B cell (primary cell): ENCODE measurements around the gene ENPP4. TPM values are rescaled to one million over a fixed set of nuclear protein-coding genes. Genes with fewer than 3 reads are reported as not detected.

Experiments
- ATAC-seq: fragments of 200-7000 bp; cut with Tn5 transposase; one replicate; pipeline ENCODE4 v1.10.0; 2021; ENCODE audit warnings: low read depth, mild to moderate bottlenecking, moderate number of reproducible peaks, moderate library complexity
- CTCF ChIA-PET: fragments of 350-600 bp; sonication (Branson Sonifier 250); formaldehyde crosslinking; loops from one replicate; lab custom pipeline; 2021; ENCODE audit warnings: antibody characterized with exemption, inconsistent platforms; lab: Charles Lee
- POLR2A ChIA-PET: fragments of 350-600 bp; sonication (Branson Sonifier 250); formaldehyde crosslinking; loops from one replicate; lab custom pipeline; 2021; ENCODE audit warnings: antibody characterized with exemption; lab: Charles Lee
- DNase-seq: peaks from one replicate; pipeline ENCODE4 v3.0.0; 2013
- H2AFZ ChIP-seq: 2 replicates; pipeline ENCODE4 v1.6.1; 2012; ENCODE audit warnings: mild to moderate bottlenecking, low read depth, low read length; ENCODE audit not compliant: insufficient read depth, poor library complexity, severe bottlenecking
- H3K27ac ChIP-seq, 2 donors: 1 replicate in 1 of 2; 2 replicates in 1 of 2; pipeline ENCODE4 v1.5.1; 2012 to 2013; ENCODE audit warnings: low read length in 2 of 2, mild to moderate bottlenecking in 2 of 2, moderate library complexity in 1 of 2
- H3K27me3 ChIP-seq, 4 experiments: fragments of 200-600 bp in 1 of 4; sonication (generic) in 1 of 4; replicated peaks in 1 of 4; 1 replicate in 2 of 4; 2 replicates in 2 of 4; pipeline versions ENCODE4 v1.6.1 to v1.7.0; 2013 to 2016; ENCODE audit warnings: low read length in 3 of 4, mild to moderate bottlenecking in 2 of 4, mixed read lengths in 1 of 4, moderate library complexity in 1 of 4; ENCODE audit not compliant: insufficient read depth in 4 of 4, control insufficient read depth in 3 of 4; ENCODE audit errors: control extremely low read depth in 1 of 4
- H3K36me3 ChIP-seq, 2 experiments: replicated peaks in 1 of 2; 1 replicate in 1 of 2; 2 replicates in 1 of 2; pipeline versions ENCODE4 v1.6.1 to v1.7.1; 2013; ENCODE audit warnings: low read length in 1 of 2; ENCODE audit not compliant: insufficient read depth in 2 of 2, control insufficient read depth in 1 of 2; ENCODE audit errors: control extremely low read depth in 1 of 2, extremely low read depth in 1 of 2
- H3K4me1 ChIP-seq, 2 donors: fragments of 200-600 bp in 1 of 2; sonication (generic) in 1 of 2; 1 replicate in 1 of 2; 2 replicates in 1 of 2; pipeline versions ENCODE4 v1.5.1 to v1.6.1; 2013 to 2017; ENCODE audit warnings: low read length in 2 of 2; ENCODE audit not compliant: control insufficient read depth in 2 of 2, insufficient read depth in 2 of 2
- H3K4me2 ChIP-seq: replicated peaks from 2 replicates; pipeline ENCODE3; 2012; ENCODE audit warnings: mild to moderate bottlenecking, low read depth, low read length; ENCODE audit not compliant: poor library complexity, severe bottlenecking
- H3K4me3 ChIP-seq, 5 experiments: fragments of 200-600 bp in 1 of 5; sonication (generic) in 1 of 5; 1 replicate in 3 of 5; 2 replicates in 2 of 5; pipeline versions ENCODE4 v1.5.1 to v1.7.0; 2011 to 2016; ENCODE audit warnings: low read length in 4 of 5, mild to moderate bottlenecking in 4 of 5, low read depth in 2 of 5, control low read depth in 1 of 5, moderate library complexity in 1 of 5; ENCODE audit not compliant: insufficient read depth in 1 of 5; ENCODE audit errors: control extremely low read depth in 1 of 5, extremely low read depth in 1 of 5
- H3K79me2 ChIP-seq: fragments of 200-600 bp; sonication (generic); one replicate; pipeline ENCODE4 v1.6.0; 2016; ENCODE audit warnings: low read length; ENCODE audit not compliant: control insufficient read depth, insufficient read depth
- H3K9ac ChIP-seq: fragments of 200-600 bp; sonication (generic); 2 replicates; pipeline ENCODE4 v1.6.1; 2017; ENCODE audit warnings: mild to moderate bottlenecking, low read length, moderate library complexity
- H3K9me3 ChIP-seq, 3 donors: one replicate each; pipeline versions ENCODE4 v1.6.1 to v1.7.1; 2013; ENCODE audit warnings: low read length in 2 of 3; ENCODE audit not compliant: control insufficient read depth in 2 of 3, insufficient read depth in 1 of 3; ENCODE audit errors: control extremely low read depth in 1 of 3
- H4K20me1 ChIP-seq: 2 replicates; pipeline ENCODE4 v1.6.0; 2012; ENCODE audit warnings: mild to moderate bottlenecking, low read length; ENCODE audit not compliant: insufficient read depth, control insufficient read depth, poor library complexity, severe bottlenecking
- H3K27ac Mint-ChIP-seq: one replicate; pipeline ENCODE4 v1.8.0; 2021; ENCODE audit warnings: mixed read lengths
- H3K27me3 Mint-ChIP-seq: one replicate; pipeline ENCODE4 v1.8.0; 2021; ENCODE audit warnings: mixed read lengths
- H3K4me1 Mint-ChIP-seq: one replicate; pipeline ENCODE4 v1.8.0; 2021; ENCODE audit warnings: mixed read lengths
- H3K4me3 Mint-ChIP-seq: one replicate; pipeline ENCODE4 v1.8.0; 2021; ENCODE audit warnings: mixed read lengths
- H3K9me3 Mint-ChIP-seq: one replicate; pipeline ENCODE4 v1.8.0; 2022; ENCODE audit warnings: mixed read lengths; ENCODE audit not compliant: insufficient read depth
- EZH2 ChIP-seq: IDR thresholded peaks from 2 replicates; pipeline ENCODE4 v1.6.1; 2012; ENCODE audit warnings: borderline replicate concordance, low read depth, mild to moderate bottlenecking, moderate library complexity, low read length; ENCODE audit not compliant: insufficient read depth, poor library complexity, severe bottlenecking
- WGBS: methylation state at CpG from one replicate; pipeline ENCODE4 v1.1.5; 2013; ENCODE audit warnings: missing lambda C conversion rate; ENCODE audit not compliant: insufficient coverage; 5-methylcytosine and 5-hydroxymethylcytosine counted together
- intact Hi-C: fragments of 100-400 bp; cut with micrococcal nuclease; formaldehyde crosslinking; loops from one replicate; pipeline ENCODE4 v1.10.0; 2022
- polyA plus RNA-seq: library from polyadenylated mRNA; depleted of rRNA; stranded (reverse); fragments of >200 nt; gene quantifications from 2 replicates; pipeline ENCODE4 v1.2.3, GENCODE V29; 2012
- total RNA-seq, 2 donors: library from RNA; stranded (reverse); fragments of 120-200 nt in 1 of 2; gene quantifications; 1 replicate in 1 of 2; 2 replicates in 1 of 2; pipeline versions ENCODE4 v1.2.3 to v1.2.4, GENCODE V29; 2013 to 2022
- TF ChIP-seq, protein P1 (sequence below): fragments of 200-600 bp; IDR thresholded peaks from one replicate; pipeline ENCODE4 v1.8.0; 2022; ENCODE audit warnings: antibody characterized with exemption, mild to moderate bottlenecking

The ENPP4 gene
- total and polyA plus RNA-seq, 2 donors (not counting 1 experiment from before 2014, with no cell fraction given), result 2.9 to 10.0 TPM

DNA sequence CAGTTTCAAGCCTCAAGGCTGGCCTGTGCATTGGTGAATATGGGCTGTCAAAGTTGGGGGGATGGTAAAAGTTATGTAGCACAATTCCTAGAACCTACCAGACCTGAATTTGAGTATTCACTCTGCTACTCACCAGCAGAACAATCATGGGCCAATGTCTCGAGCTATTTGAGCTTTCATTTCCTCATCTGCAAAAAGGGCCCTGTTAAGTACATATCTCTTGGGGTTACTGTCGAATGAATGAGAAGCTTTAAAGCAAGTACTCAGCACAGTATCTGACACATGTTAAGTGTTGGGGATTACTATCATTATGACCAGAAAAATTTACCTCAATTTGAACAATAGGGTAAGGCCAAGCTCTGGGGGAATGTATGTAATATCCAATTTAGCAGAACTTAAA is 13.5 kb upstream of the ENPP4 start:
- no peak overlapping the region for H3K4me2 ChIP-seq
- intact Hi-C loops, result no loop called here
- no peak overlapping the region for H3K27ac ChIP-seq
- no peak overlapping the region for H3K9ac ChIP-seq
- no peaks in the 10 kb centered on the region for H3K36me3 ChIP-seq
- ChIA-PET CTCF (interaction anchor here (1.6 to 1.8 kb wide), 2 partner anchors 13 to 26 kb away, joined by 7 to 8 read pairs; partner anchors contain the start of gene ENPP4), POLR2A (no interaction called here)
- Mint-ChIP-seq H3K4me3 (no peak overlapping the region), H3K27me3 (no peaks in the 10 kb centered on the region), H3K27ac (no peak overlapping the region), H3K4me1 (peaks cover 19% of the 10 kb centered on the region), H3K9me3 (no peaks in the 10 kb centered on the region)
- WGBS, result no CpG with 5 or more reads among the region's 2 CpGs
- peak; percentile 41 for ATAC-seq
- H3K4me1 ChIP-seq, result no peaks in the 10 kb centered on the region
- DNase-seq, result no peak
- H3K27me3 ChIP-seq, result no peaks in the 10 kb centered on the region
- no peak overlapping the region for H3K4me3 ChIP-seq
- no peaks in the 10 kb centered on the region for H4K20me1 ChIP-seq
- no peak overlapping the region for H2AFZ ChIP-seq
- peaks cover 0 to 5% (median 0%) of the 10 kb centered on the region in 3 donors for H3K9me3 ChIP-seq
- TF ChIP-seq EZH2, result no peak
- TF ChIP-seq, protein P1, sequence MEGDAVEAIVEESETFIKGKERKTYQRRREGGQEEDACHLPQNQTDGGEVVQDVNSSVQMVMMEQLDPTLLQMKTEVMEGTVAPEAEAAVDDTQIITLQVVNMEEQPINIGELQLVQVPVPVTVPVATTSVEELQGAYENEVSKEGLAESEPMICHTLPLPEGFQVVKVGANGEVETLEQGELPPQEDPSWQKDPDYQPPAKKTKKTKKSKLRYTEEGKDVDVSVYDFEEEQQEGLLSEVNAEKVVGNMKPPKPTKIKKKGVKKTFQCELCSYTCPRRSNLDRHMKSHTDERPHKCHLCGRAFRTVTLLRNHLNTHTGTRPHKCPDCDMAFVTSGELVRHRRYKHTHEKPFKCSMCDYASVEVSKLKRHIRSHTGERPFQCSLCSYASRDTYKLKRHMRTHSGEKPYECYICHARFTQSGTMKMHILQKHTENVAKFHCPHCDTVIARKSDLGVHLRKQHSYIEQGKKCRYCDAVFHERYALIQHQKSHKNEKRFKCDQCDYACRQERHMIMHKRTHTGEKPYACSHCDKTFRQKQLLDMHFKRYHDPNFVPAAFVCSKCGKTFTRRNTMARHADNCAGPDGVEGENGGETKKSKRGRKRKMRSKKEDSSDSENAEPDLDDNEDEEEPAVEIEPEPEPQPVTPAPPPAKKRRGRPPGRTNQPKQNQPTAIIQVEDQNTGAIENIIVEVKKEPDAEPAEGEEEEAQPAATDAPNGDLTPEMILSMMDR, result no peak
- H3K79me2 ChIP-seq, result no peaks in the 10 kb centered on the region

DNA sequence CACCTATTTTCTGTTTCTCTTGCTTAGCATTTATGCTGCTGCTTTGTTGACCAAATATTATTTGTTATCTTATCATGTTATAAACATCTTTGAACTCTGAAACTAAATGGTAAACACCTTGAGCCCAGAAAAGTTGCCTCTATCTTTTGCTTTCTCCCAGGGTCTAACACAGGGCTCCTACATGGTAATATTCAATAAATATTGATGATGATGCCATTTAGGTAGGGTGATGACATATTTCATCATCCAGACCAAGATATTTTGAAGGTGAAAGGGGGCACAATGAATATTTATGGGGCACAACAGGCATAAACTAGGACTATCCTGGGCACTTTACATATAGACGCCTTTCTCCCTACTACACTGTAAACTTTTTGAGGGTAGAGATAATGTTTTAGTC is 11.6 kb upstream of the ENPP4 start:
- Histone ChIP-seq H3K9me3 (peaks cover 0 to 5% (median 0%) of the 10 kb centered on the region in 3 donors), H3K27me3 (no peaks in the 10 kb centered on the region), H3K9ac (no peak overlapping the region), H3K36me3 (no peaks in the 10 kb centered on the region), H4K20me1 (no peaks in the 10 kb centered on the region), H3K79me2 (no peaks in the 10 kb centered on the region), H2AFZ (no peak overlapping the region), H3K4me1 (no peaks in the 10 kb centered on the region), H3K4me3 (no peak overlapping the region), H3K4me2 (no peak overlapping the region), H3K27ac (no peak overlapping the region)
- WGBS, result no CpG with 5 or more reads among the region's 1 CpG
- peaks cover 19% of the 10 kb centered on the region for H3K4me1 Mint-ChIP-seq
- no peaks in the 10 kb centered on the region for H3K27me3 Mint-ChIP-seq
- no peak overlapping the region for H3K4me3 Mint-ChIP-seq
- intact Hi-C loops, result no loop called here
- TF ChIP-seq, protein P1, result no peak
- TF ChIP-seq EZH2, result no peak
- POLR2A ChIA-PET, result no interaction called here
- ATAC-seq (no peak), DNase-seq (no peak)
- CTCF ChIA-PET, result no interaction called here
- no peaks in the 10 kb centered on the region for H3K9me3 Mint-ChIP-seq
- H3K27ac Mint-ChIP-seq, result no peak overlapping the region
